Activated CD8-positive, alpha-beta memory T cell treated with anti-CD3 and anti-CD28 coated beads, Interleukin-2, amount 10 ng/mL, durations not matched to agents 7 days and 5 days (primary cell): Measurements from ENCODE around the gene PRSS56. TPM values are rescaled to one million over a fixed set of nuclear protein-coding genes. Genes with fewer than 3 reads are reported as not detected.

Source experiments
- ATAC-seq: fragments of 150-1000 bp; cut with Tn5 transposase; one replicate; pipeline ENCODE4 v1.10.0; 2021; ENCODE audit warnings: moderate library complexity
- CTCF ChIA-PET: fragments of 350-600 bp; sonication (Branson Sonifier 250); formaldehyde crosslinking; loops from one replicate; lab custom pipeline; 2021; ENCODE audit warnings: antibody characterized with exemption; lab: Charles Lee
- DNase-seq: peaks from one replicate; pipeline ENCODE4 v3.0.0-alpha.2; 2020
- H3K27ac Mint-ChIP-seq: one replicate; pipeline ENCODE4 v1.8.0; 2021; ENCODE audit warnings: mild to moderate bottlenecking, mixed read lengths
- H3K27me3 Mint-ChIP-seq: one replicate; pipeline ENCODE4 v1.8.0; 2021; ENCODE audit warnings: mixed read lengths
- H3K36me3 Mint-ChIP-seq: one replicate; pipeline ENCODE4 v1.8.0; 2021; ENCODE audit warnings: mild to moderate bottlenecking, mixed read lengths
- H3K4me1 Mint-ChIP-seq: one replicate; pipeline ENCODE4 v1.8.0; 2021; ENCODE audit warnings: mixed read lengths
- H3K4me3 Mint-ChIP-seq: one replicate; pipeline ENCODE4 v1.8.0; 2021; ENCODE audit warnings: mild to moderate bottlenecking, moderate library complexity, mixed read lengths
- H3K9me3 Mint-ChIP-seq: one replicate; pipeline ENCODE4 v1.8.0; 2022; ENCODE audit warnings: low read depth, mixed read lengths
- total RNA-seq, 2 experiments: library from RNA; stranded (reverse); gene quantifications; one replicate each; pipeline ENCODE4 v1.2.3, GENCODE V29; 2021

Gene PRSS56
- total RNA-seq, 2 experiments from 2014 or later: not detected

- Mint-ChIP-seq H3K4me3 (peak overlapping the region; percentile 42), H3K27me3 (peaks cover 47% of the 10 kb centered on the region), H3K27ac (no peak overlapping the region), H3K9me3 (no peaks in the 10 kb centered on the region), H3K4me1 (peaks cover 2% of the 10 kb centered on the region), H3K36me3 (no peaks in the 10 kb centered on the region)
- ATAC-seq (no peak), DNase-seq (no peak)
- CTCF ChIA-PET: no interaction called here
These were observed 17.7 kb upstream of the PRSS56 start for GRCh38 chr2:232502511-232502910.

- Mint-ChIP-seq H3K4me1 (peaks cover 2% of the 10 kb centered on the region), H3K36me3 (no peaks in the 10 kb centered on the region), H3K27ac (no peak overlapping the region), H3K9me3 (no peaks in the 10 kb centered on the region), H3K4me3 (no peak overlapping the region), H3K27me3 (peaks cover 47% of the 10 kb centered on the region)
- CTCF ChIA-PET: no interaction called here
- peak; percentile 28 for ATAC-seq
- DNase-seq: no peak
These were observed 17.0 kb upstream of the PRSS56 start for GRCh38 chr2:232502911-232503808.

- no peak for ATAC-seq
- Mint-ChIP-seq H3K27ac (no peak overlapping the region), H3K4me1 (peaks cover 2% of the 10 kb centered on the region), H3K4me3 (no peak overlapping the region), H3K36me3 (no peaks in the 10 kb centered on the region), H3K27me3 (peaks cover 47% of the 10 kb centered on the region), H3K9me3 (no peaks in the 10 kb centered on the region)
- no peak for DNase-seq
- CTCF ChIA-PET: no interaction called here
These were observed 16.3 kb upstream of the PRSS56 start for GRCh38 chr2:232503809-232504323.

- H3K9me3 Mint-ChIP-seq: no peaks in the 10 kb centered on the region
- ATAC-seq: no peak
- H3K4me3 Mint-ChIP-seq: no peak overlapping the region
- H3K36me3 Mint-ChIP-seq: no peaks in the 10 kb centered on the region
- CTCF ChIA-PET: no interaction called here
- H3K4me1 Mint-ChIP-seq: peaks cover 2% of the 10 kb centered on the region
- no peak overlapping the region for H3K27ac Mint-ChIP-seq
- peaks cover 50% of the 10 kb centered on the region for H3K27me3 Mint-ChIP-seq
- DNase-seq: no peak
These were observed 15.8 kb upstream of the PRSS56 start for GRCh38 chr2:232504438-232504837.

- Mint-ChIP-seq H3K4me1 (peaks cover 2% of the 10 kb centered on the region), H3K27me3 (peaks cover 46% of the 10 kb centered on the region), H3K4me3 (no peak overlapping the region), H3K27ac (no peak overlapping the region), H3K9me3 (no peaks in the 10 kb centered on the region), H3K36me3 (no peaks in the 10 kb centered on the region)
- no peak for ATAC-seq
- DNase-seq: no peak
- CTCF ChIA-PET: no interaction called here
These were observed 14.3 kb upstream of the PRSS56 start for GRCh38 chr2:232505856-232506255.

- DNase-seq (no peak), ATAC-seq (no peak)
- Mint-ChIP-seq H3K36me3 (no peaks in the 10 kb centered on the region), H3K4me3 (no peak overlapping the region), H3K27ac (no peak overlapping the region), H3K27me3 (peaks cover 39% of the 10 kb centered on the region), H3K4me1 (peaks cover 2% of the 10 kb centered on the region), H3K9me3 (no peaks in the 10 kb centered on the region)
- CTCF ChIA-PET: no interaction called here
These were observed 13.5 kb upstream of the PRSS56 start for GRCh38 chr2:232506709-232507108.

GRCh38 chr2:232508251-232508650 is 11.9 kb upstream of the PRSS56 start:
- ATAC-seq: no peak
- H3K36me3 Mint-ChIP-seq: no peaks in the 10 kb centered on the region
- H3K27me3 Mint-ChIP-seq: peaks cover 34% of the 10 kb centered on the region
- DNase-seq: no peak
- H3K9me3 Mint-ChIP-seq: no peaks in the 10 kb centered on the region
- no peak overlapping the region for H3K27ac Mint-ChIP-seq
- no peaks in the 10 kb centered on the region for H3K4me1 Mint-ChIP-seq
- CTCF ChIA-PET: no interaction called here
- H3K4me3 Mint-ChIP-seq: no peak overlapping the region

- CTCF ChIA-PET: interaction anchor here (0.8 kb wide), 1 partner anchor 11 kb away, joined by 4 read pairs; no protein-coding TSS in a partner anchor
- no peak overlapping the region for H3K27ac Mint-ChIP-seq
- no peaks in the 10 kb centered on the region for H3K9me3 Mint-ChIP-seq
- no peak for ATAC-seq
- H3K4me3 Mint-ChIP-seq: no peak overlapping the region
- H3K4me1 Mint-ChIP-seq: no peaks in the 10 kb centered on the region
- H3K27me3 Mint-ChIP-seq: peaks cover 13% of the 10 kb centered on the region
- H3K36me3 Mint-ChIP-seq: no peaks in the 10 kb centered on the region
- DNase-seq: no peak
These were observed 8.8 kb upstream of the PRSS56 start for GRCh38 chr2:232511336-232511890.

- ATAC-seq (no peak), DNase-seq (no peak)
- H3K36me3 Mint-ChIP-seq: no peaks in the 10 kb centered on the region
- H3K4me3 Mint-ChIP-seq: no peak overlapping the region
- no peaks in the 10 kb centered on the region for H3K9me3 Mint-ChIP-seq
- no peaks in the 10 kb centered on the region for H3K4me1 Mint-ChIP-seq
- CTCF ChIA-PET: interaction anchor here (1.8 kb wide), 1 partner anchor 10 kb away, joined by 5 read pairs; no protein-coding TSS in a partner anchor
- H3K27ac Mint-ChIP-seq: no peak overlapping the region
- H3K27me3 Mint-ChIP-seq: peaks cover 13% of the 10 kb centered on the region
These were observed 7.6 kb upstream of the PRSS56 start for GRCh38 chr2:232512602-232513001.

GRCh38 chr2:232513353-232513752 is 6.8 kb upstream of the PRSS56 start:
- Mint-ChIP-seq H3K9me3 (no peaks in the 10 kb centered on the region), H3K27ac (no peak overlapping the region), H3K4me1 (no peaks in the 10 kb centered on the region), H3K4me3 (no peak overlapping the region), H3K27me3 (peaks cover 13% of the 10 kb centered on the region), H3K36me3 (no peaks in the 10 kb centered on the region)
- no peak for ATAC-seq
- CTCF ChIA-PET: interaction anchor here (1.8 kb wide), 1 partner anchor 9 kb away, joined by 5 read pairs; no protein-coding TSS in a partner anchor
- no peak for DNase-seq

GRCh38 chr2:232515639-232516038 is 4.5 kb upstream of the PRSS56 start:
- ATAC-seq: no peak
- no peaks in the 10 kb centered on the region for H3K9me3 Mint-ChIP-seq
- peaks cover 7% of the 10 kb centered on the region for H3K27me3 Mint-ChIP-seq
- no peak overlapping the region for H3K27ac Mint-ChIP-seq
- no peak overlapping the region for H3K4me3 Mint-ChIP-seq
- no peaks in the 10 kb centered on the region for H3K36me3 Mint-ChIP-seq
- CTCF ChIA-PET: interaction anchor here (0.7 kb wide), 1 partner anchor 8 kb away, joined by 4 read pairs; no protein-coding TSS in a partner anchor
- DNase-seq: no peak
- H3K4me1 Mint-ChIP-seq: no peaks in the 10 kb centered on the region

- no peak for ATAC-seq
- H3K4me1 Mint-ChIP-seq: no peaks in the 10 kb centered on the region
- no peaks in the 10 kb centered on the region for H3K36me3 Mint-ChIP-seq
- no peak for DNase-seq
- no peak overlapping the region for H3K4me3 Mint-ChIP-seq
- CTCF ChIA-PET: no interaction called here
- H3K27ac Mint-ChIP-seq: no peak overlapping the region
- no peaks in the 10 kb centered on the region for H3K9me3 Mint-ChIP-seq
- peaks cover 9% of the 10 kb centered on the region for H3K27me3 Mint-ChIP-seq
These were observed 3.6 kb upstream of the PRSS56 start for GRCh38 chr2:232516551-232516950.

- Mint-ChIP-seq H3K4me1 (no peaks in the 10 kb centered on the region), H3K27me3 (peaks cover 16% of the 10 kb centered on the region), H3K27ac (no peak overlapping the region), H3K4me3 (no peak overlapping the region), H3K9me3 (no peaks in the 10 kb centered on the region), H3K36me3 (no peaks in the 10 kb centered on the region)
- CTCF ChIA-PET: interaction anchor here (6.4 kb wide), 1 partner anchor 72 kb away, joined by 34 read pairs; no protein-coding TSS in a partner anchor
- ATAC-seq: no peak
- DNase-seq: no peak
These were observed 1.3 kb upstream of the PRSS56 start for GRCh38 chr2:232518844-232519243.
